Activated CD4-positive, alpha-beta T cell treated with anti-CD3 and anti-CD28 coated beads, Interleukin-2, amount 50 U/mL, for 1 hour (primary cell): ENCODE results near the gene NAP1L1.

ENCODE experiments used
- DNase-seq: peaks from one replicate; pipeline ENCODE4 v3.0.0-alpha.2; 2020

Gene NAP1L1

GRCh38 chr12:76083246-76083903, 1.1 kb downstream of the NAP1L1 start:
- DNase-seq: no peak

GRCh38 chr12:76081909-76082308, 2.6 kb downstream of the NAP1L1 start:
- no peak for DNase-seq

DNA sequence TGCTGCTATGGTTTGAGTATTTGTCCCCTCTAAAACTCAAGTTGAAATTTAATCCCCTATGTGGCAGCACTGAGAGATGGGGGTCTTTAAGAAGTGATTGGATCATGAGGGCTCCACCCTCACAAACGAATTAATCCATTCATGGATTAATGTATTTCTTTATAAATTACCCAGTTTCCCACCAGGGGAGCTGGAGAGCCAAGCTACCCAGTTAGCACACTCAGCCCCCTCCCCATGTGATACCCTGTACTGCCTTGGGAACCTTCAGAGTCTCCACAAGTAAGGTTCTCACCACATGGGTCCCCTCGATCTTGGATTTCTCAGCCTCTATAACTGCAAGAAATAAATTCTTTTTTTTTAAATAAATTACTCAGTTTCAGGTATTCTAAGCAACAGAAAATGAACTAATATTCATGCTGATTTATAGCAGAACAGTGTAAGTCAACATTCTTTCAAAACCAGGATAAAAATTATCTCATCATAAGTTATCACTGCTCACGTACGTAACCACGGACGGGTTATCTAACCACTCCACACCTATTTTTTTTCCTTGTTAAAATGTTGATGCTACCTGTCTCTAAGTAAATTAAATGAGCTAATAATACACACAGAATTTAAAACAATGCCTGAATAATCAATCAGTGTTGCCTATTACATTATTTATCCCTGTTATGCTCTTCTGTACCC, 3.6 kb downstream of the NAP1L1 start:
- DNase-seq: no peak

DNA sequence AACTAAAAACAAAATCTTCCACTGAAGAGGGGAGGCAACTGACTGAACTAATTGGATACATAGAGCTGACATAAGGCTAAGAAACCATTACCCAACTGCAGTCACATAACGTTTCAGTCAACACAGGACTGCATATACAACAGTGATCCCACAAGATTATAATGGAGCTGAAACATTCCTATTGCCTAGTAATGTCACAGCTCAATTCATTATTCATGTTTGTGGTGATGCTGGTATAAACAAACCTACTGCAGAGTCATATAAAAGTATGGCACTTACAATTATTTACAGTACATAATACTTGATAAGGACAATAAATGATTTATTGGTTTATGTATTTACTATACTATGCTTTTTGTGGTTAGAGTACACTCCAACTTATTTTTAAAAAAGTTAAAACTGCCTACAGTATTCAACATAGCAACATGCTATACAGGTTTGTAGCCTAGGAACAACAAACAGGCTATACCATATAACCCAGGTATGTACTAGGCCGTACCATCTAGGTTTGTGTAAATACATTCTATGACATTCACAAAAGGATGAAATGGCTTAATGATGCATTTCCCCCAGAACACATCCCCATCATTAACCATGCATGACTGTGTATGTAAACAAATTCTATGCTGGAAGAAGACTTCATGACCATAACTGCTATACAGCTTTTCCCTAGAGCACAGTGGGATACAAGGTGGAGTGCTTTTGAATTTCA, 4.3 kb downstream of the NAP1L1 start:
- no peak for DNase-seq

GRCh38 chr12:76078748-76079147, 5.7 kb downstream of the NAP1L1 start:
- no peak for DNase-seq

GRCh38 chr12:76075448-76075847, 9.0 kb downstream of the NAP1L1 start:
- DNase-seq: no peak

DNA sequence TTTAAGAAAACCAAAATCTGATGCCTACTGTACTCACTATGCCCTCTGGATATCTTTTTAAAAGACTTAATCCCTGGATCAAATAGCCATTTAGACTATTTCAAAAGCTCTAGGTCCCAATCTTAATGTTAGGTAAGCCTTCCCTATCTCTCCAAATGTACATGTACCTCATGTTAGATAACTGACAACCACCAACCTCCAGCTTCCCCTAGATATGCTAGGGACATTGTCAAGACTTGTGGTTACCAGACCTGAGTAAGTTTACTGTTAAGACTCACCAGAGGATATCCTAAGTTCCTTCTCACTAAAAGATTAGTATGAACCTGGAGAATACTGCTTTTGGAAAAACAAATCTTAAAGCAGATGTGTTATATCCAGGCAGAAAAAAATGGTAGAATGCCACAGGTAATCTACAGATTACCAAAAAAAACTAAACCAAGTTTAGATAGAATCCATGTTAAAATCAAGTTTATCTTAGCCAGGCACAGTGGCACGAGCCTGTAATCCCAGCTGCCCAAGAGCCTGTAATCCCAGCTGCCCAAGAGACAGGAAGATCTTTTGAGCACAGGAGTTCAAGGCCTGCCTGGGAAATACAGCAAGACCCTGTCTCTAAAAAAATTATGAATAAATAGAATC, 9.7 kb downstream of the NAP1L1 start:
- no peak for DNase-seq

- no peak for DNase-seq
These were observed 10.9 kb downstream of the NAP1L1 start for GRCh38 chr12:76073561-76073960.

GRCh38 chr12:76072568-76072967, 11.9 kb downstream of the NAP1L1 start:
- no peak for DNase-seq

DNA sequence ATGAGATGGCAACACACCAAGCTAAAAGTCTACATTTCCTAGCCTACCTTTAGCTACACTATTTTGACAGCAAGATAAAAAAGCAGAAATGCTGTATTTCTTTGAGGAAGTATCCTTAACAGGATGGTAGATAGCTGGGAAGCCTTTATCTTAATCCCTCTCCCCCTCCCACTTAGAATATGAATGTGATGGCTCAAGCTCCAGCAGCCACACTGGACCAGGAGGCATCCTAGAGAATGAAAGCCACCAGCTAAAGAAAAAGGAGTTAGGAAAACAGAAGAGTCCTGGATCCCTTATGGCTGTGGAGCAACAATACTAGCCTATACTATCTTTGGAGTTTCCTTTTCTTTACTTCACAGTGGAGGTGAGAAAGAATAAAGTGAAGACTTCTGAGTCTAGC, 15.1 kb downstream of the NAP1L1 start:
- DNase-seq: no peak

- no peak for DNase-seq
These were observed 18.6 kb downstream of the NAP1L1 start for GRCh38 chr12:76065917-76066316.

DNA sequence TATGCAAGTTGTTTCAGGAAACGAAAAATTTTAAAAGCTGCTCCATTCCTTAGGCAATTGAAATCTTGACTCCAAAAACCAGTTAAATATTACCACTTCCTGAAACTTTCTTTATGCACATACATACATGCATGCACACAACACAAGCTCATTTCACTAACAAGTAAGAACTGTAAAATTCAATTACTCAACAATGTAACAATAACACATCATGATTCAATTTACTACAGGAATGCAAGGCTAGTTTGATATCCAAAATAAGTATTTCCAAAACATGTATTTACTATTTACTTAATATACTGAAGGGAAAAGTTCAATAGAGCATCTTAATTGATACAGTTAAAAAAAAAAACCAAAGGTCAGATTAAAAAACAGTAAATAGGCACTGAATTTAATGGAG, 19.6 kb downstream of the NAP1L1 start:
- no peak for DNase-seq

DNA sequence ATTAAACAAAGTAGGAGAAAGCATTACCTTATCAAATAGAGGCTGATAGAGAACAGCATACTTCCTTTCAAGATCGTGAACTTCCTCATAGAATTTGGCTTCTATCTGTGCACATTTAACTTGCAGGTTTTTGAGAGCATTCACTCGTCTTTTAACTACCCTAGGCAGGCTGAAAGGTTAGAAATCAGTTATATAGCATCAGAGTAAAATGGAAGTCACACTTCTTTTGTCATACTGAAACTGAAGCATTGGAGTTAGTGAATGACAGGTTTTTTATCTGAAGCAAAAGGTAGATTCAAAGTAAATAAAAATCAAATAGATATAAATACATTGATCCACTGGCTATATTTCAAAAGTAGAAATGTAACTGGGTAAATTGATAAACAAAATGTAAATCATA, 24.4 kb downstream of the NAP1L1 start:
- DNase-seq: no peak

GRCh38 chr12:76057326-76057725, 27.2 kb downstream of the NAP1L1 start:
- DNase-seq: no peak

DNA sequence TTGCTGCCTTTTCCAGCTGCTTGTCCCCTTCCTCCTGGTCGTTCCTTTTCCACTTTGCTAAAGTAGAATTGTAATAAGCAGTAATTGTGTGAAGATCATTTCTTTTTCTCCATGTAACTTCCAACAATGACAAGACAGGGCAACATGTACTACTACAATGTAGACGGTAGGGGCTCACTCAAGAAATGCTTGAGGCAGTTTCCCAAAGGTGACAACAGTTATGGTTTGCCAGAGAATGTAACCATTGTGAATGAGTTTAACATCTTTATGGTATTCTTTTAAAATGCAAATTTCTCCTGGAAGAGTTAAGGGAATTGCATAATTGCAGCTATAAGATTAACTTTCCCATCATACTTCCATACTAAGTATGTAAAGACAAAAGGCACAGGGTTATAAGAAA, 29.1 kb downstream of the NAP1L1 start:
- DNase-seq: no peak

DNA sequence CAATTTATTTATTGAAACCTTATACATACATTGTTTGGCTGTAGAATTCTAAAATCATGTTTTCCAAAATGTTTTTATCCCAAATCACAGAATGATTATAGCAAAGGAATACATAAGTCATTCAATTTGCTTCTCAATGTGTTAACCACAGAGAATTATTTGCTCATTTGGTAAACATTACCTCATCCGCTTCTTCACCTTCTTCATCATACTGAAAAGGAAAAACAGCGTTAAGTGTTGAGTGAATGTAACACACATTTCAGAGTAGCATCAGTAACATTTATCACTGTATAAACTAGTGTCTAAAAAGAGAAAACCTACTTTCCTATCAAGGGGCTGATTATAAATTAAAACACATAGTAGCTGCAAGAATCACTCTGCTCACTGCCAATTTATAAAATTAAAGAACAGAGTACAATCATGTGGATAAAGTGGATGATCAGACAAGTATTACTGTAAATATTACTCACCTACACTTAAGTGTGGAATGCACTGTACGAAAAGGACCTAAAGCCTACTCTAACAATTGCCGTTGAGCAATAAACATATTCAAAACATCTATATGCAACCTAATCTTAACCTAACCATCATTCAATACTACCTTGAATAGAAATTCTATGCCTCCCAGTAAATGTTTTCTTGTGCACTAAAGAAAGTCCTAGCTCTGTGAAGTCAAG, 34.8 kb downstream of the NAP1L1 start:
- no peak for DNase-seq

- DNase-seq: no peak
These were observed 36.7 kb downstream of the NAP1L1 start for GRCh38 chr12:76047742-76048141.

DNA sequence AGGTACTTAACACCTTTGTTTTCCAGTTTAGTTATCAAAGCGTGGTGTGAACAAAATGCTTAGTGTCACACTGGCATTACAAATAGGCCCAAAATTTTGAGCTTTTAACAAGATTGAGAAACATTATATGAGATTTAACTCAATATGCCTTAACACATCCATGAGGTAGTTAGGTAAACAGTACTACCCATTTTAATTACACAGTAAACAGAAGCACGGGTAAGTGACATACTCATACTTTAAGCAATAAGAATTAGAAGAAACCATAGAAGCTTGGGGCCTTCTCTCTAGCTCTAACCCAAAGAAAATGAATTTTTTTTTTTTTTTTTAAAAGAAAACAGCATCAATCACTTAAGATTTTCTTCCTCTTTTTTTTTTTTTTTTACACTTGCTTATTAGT, 37.4 kb downstream of the NAP1L1 start:
- DNase-seq: no peak

- no peak for DNase-seq
These were observed 41.1 kb downstream of the NAP1L1 start for GRCh38 chr12:76043377-76043776.

- DNase-seq: no peak
These were observed 42.3 kb downstream of the NAP1L1 start for GRCh38 chr12:76042147-76042546.

DNA sequence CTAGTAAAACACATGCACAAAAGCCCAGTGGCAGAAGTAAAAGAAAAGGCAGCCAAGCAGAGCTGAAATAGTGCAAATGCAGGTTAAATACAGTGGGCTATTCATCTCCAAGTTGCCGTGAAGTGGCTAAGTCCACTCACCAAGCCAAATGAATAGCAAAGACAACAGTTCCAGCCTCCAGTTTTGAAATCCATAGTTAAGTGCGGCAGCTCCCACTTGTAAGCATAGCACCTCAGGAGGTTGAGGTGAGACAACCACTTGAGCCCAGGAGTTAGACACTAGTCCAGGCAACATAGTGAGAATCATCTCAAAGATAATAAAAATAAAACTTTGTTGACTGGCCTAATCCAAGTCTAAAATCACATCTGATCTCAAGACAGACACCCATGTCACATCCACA, 43.1 kb downstream of the NAP1L1 start:
- DNase-seq: no peak

DNA sequence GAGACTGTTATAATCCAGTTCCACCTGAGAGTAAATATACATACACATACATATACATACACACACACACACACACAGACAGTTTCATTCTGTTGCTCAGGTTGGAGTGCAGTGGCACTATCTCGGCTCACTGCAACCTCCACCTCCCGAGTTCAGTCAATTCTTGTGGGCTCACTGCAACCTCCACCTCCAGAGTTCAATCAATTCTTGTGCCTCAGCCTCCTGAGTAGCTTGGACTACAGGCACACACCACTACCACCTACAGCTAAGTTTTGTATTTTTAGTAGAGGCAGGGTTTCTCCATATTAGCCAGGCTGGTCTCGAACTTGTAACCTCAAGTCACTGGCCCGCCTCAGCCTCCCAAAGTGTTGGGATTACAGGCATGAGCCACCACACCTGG, 44.0 kb downstream of the NAP1L1 start:
- DNase-seq: no peak

- DNase-seq: no peak
These were observed 46.3 kb downstream of the NAP1L1 start for GRCh38 chr12:76038176-76038575.
